AG04450 (cell line): Measurements from ENCODE around the gene SNCA. TPM values are rescaled to one million over a fixed set of nuclear protein-coding genes. Genes with fewer than 3 reads are reported as not detected.
A peak's percentile ranks its signal among the peaks of the same experiment; 100 is the strongest.

ENCODE experiments used
- CTCF ChIA-PET: fragments of 300-600, 350-600 bp; formaldehyde crosslinking; extraction: SDS; loops from one replicate; lab custom pipeline; 2022; ENCODE audit warnings: antibody characterized with exemption, inconsistent platforms; lab: Charles Lee
- POLR2A ChIA-PET: fragments of 350-600 bp; formaldehyde crosslinking; extraction: SDS; loops from one replicate; lab custom pipeline; 2021; ENCODE audit warnings: antibody characterized with exemption, inconsistent platforms; lab: Yijun Ruan, JAX
- DNase-seq: peaks from one replicate; pipeline ENCODE4 v3.0.0-alpha.2; 2011; ENCODE audit warnings: low read depth, low spot score
- H3K27ac ChIP-seq: one replicate; pipeline ENCODE4 v1.5.1; 2012; ENCODE audit warnings: low read depth, low read length, control low read depth
- H3K27me3 ChIP-seq: one replicate; pipeline ENCODE4 v1.6.0; 2012; ENCODE audit warnings: low read length; ENCODE audit not compliant: control insufficient read depth, insufficient read depth
- H3K4me3 ChIP-seq: 2 replicates; pipeline ENCODE4 v1.5.1; 2011; ENCODE audit warnings: mild to moderate bottlenecking, low read depth, low read length, control low read depth
- H3K9me3 ChIP-seq: 2 replicates; pipeline ENCODE4 v1.5.1; 2012; ENCODE audit warnings: low read length; ENCODE audit not compliant: control insufficient read depth, insufficient read depth
- CTCF ChIP-seq: IDR thresholded peaks from 2 replicates; pipeline ENCODE4 v1.5.1; 2011; ENCODE audit warnings: low read depth, low read length, control low read depth, inconsistent platforms
- polyA plus RNA-seq: library from polyadenylated mRNA; depleted of rRNA; stranded (reverse); fragments of >200 nt; gene quantifications from 2 replicates; pipeline ENCODE4 v1.2.3, GENCODE V29; 2011

SNCA gene
- polyA plus RNA-seq, 1 experiment: 2.9 TPM

DNA sequence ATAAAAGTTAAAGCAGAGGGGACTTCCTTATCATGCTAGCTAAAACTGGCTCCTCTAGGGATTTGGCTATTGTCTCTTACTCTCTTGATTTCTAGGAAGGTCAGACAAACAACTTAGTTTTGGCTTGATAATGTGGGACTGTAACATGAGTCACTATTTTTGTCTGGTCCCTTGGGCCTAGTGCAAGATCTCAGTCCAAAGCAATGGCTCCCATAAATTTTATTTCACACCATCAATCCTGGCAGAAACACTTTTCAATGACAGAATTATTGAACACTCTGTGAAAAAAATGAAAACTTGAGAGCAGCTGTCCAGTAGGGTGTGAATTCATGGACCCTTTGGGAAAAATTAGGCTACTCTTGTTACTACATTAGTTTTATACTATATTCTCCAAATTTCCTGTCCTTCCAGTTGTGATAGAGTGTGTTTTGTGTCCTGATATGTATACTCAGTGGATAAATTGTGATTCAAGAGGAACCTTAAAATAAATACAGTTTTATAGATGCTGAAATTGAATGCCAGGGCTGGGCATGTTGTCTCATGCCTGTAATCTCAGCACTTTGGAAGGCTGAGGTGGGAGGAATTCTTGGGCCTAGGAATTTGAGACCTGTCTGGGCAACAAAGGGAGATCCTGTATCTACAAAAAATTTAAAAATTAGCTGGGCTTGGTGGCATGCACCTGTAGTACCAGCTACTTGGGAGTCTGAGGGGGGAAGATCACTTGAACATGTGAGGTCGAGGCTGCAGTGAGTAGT is 10.8 kb upstream of the SNCA start:
- ChIA-PET POLR2A (no interaction called here), CTCF (interaction anchor here (0.5 kb wide), 1 partner anchor 1542 kb away, joined by 5 read pairs; no protein-coding TSS in a partner anchor)
- no peak overlapping the region for H3K4me3 ChIP-seq
- no peaks in the 10 kb centered on the region for H3K27me3 ChIP-seq
- DNase-seq: no peak
- no peak overlapping the region for H3K27ac ChIP-seq
- TF ChIP-seq CTCF: no peak
- no peaks in the 10 kb centered on the region for H3K9me3 ChIP-seq

GRCh38 chr4:89839558-89839957 is 2.6 kb upstream of the SNCA start:
- ChIA-PET CTCF (no interaction called here), POLR2A (no interaction called here)
- no peak for DNase-seq
- H3K4me3 ChIP-seq: no peak overlapping the region
- peaks cover 31% of the 10 kb centered on the region for H3K27me3 ChIP-seq
- peaks cover 2% of the 10 kb centered on the region for H3K9me3 ChIP-seq
- H3K27ac ChIP-seq: no peak overlapping the region
- no peak for TF ChIP-seq CTCF

- Histone ChIP-seq H3K27ac (no peak overlapping the region), H3K27me3 (peaks cover 31% of the 10 kb centered on the region), H3K4me3 (no peak overlapping the region), H3K9me3 (peaks cover 2% of the 10 kb centered on the region)
- TF ChIP-seq CTCF: no peak
- no peak for DNase-seq
- CTCF ChIA-PET: interaction anchor here (1.4 kb wide), 1 partner anchor 352 kb away, joined by 5 read pairs; no protein-coding TSS in a partner anchor
- POLR2A ChIA-PET: no interaction called here
Observed at GRCh38 chr4:89837993-89838390, 1.0 kb upstream of the SNCA start.

DNA sequence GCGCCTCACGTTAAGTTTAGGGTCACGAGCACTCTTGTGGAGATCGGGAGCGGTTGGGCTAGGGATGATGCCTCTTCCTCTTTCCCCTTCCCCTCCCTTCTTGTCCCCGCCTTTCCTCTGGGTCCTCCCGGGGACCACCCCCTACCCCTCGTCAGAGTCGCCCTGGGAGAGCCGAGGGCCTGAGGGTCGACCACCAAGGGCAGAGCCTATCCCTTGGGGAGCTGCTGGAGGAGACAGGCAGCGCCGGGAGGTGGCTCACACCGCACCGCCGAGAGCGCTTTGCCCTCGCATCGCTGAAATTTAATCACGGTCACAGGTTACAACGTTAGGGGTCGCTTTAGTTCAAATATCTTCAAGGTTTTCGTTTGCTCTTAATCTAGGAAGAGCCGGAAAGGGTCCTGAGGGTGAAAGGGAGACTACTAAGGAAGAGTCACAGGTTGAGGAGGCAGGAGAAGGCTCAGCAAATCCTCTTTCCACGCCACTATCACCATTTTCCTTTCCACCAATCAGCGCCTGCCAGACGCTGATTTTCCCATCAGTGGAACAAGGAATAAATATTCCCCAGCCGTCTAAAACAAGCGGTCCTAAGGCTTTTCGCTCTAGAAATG is 528 bp upstream of the SNCA start:
- DNase-seq: no peak
- ChIA-PET CTCF (interaction anchor here (1.4 kb wide), 1 partner anchor 352 kb away, joined by 5 read pairs; no protein-coding TSS in a partner anchor), POLR2A (no interaction called here)

More for the DNA sequence above, 528 bp upstream of the SNCA start:
- Histone ChIP-seq H3K27ac (no peak overlapping the region), H3K9me3 (peaks cover 2% of the 10 kb centered on the region), H3K27me3 (peaks cover 31% of the 10 kb centered on the region), H3K4me3 (peak overlapping the region; percentile 64)
- TF ChIP-seq CTCF: peak; percentile 17
